ENCODE data around the gene SC5D.

DNA sequence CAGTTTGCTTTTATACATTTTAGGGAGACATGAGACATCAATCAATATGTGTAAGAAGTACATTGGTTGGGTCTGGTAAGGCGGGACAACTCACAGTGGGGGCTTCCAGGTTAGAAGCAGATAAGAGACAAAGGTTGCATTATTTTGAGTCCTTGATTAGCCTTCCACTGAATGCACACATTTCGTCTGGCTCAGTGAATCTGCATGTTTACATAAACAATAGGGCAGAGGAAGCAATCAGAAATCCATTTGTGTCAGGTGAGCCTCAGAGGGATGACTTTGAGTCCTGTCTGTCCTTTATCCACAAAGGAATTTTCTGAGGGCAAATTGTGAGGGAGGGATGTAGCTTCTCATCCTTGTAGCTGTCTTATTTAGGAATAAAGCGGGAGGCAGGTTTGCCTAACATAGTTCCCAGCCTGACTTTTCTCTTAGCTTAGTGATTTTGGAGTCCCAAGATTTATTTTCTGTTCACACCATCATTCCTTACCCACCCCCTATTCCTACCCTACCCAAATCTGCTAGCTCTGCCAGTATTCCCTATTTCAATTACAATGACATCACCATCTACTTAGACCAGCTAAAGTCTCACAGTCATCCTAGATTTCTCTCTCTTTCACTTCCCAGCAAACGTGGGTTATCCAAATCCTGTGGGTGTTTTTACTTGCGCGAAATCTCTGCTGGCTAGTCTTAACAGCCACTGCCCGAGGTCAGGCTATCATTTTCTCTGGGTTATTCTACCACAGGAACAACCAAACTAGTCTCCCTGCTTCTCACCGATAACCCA lies 2.9 kb downstream of the SC5D start:
- no peak for TF ChIP-seq ZNF274 (IDR thresholded peaks at IDR 0.05; ENCODE audit: low read depth, low read length)
- no peak for TF ChIP-seq SUZ12 (IDR thresholded peaks at IDR 0.05; ENCODE audit: extremely low read depth, insufficient read depth, insufficient read length)
- no peak for TF ChIP-seq YY1 (IDR thresholded peaks at IDR 0.05; ENCODE audit: insufficient read depth, insufficient read length)

All from NT2/D1 (cell line).